HG02981 (cell line): ENCODE measurements around the gene TOX3.
A peak's percentile ranks its signal among the peaks of the same experiment; 100 is the strongest.

ENCODE experiments used
- ATAC-seq: cut with Tn5 transposase; IDR thresholded peaks from one replicate; pipeline ENCODE4 v1.9.1; 2021; ENCODE audit warnings: mild to moderate bottlenecking, moderate library complexity; ENCODE audit not compliant: unreplicated experiment

The TOX3 gene

GRCh38 chr16:52547004-52547833 is at the start of gene TOX3:
Gene TOX3 (minus strand): TSS chr16:52547143. CDS start chr16:52546723, 420 bp downstream.
- no peak for ATAC-seq

GRCh38 chr16:52592778-52593177 is 45.8 kb upstream of the TOX3 start:
- no peak for ATAC-seq

GRCh38 chr16:52591934-52592592 is 45.1 kb upstream of the TOX3 start:
- ATAC-seq, result no peak

GRCh38 chr16:52591471-52591870 is 44.5 kb upstream of the TOX3 start:
- ATAC-seq, result no peak

- ATAC-seq, result no peak
Observed at GRCh38 chr16:52586159-52586558, 39.2 kb upstream of the TOX3 start.

- no peak for ATAC-seq
Observed at GRCh38 chr16:52584354-52585320, 37.7 kb upstream of the TOX3 start.

GRCh38 chr16:52581530-52581929 is 34.6 kb upstream of the TOX3 start:
- no peak for ATAC-seq

- ATAC-seq, result no peak
Observed at GRCh38 chr16:52580488-52580887, 33.5 kb upstream of the TOX3 start.

GRCh38 chr16:52578829-52579498 is 32.0 kb upstream of the TOX3 start:
- no peak for ATAC-seq

GRCh38 chr16:52578007-52578828 is 31.3 kb upstream of the TOX3 start:
- ATAC-seq, result no peak

- no peak for ATAC-seq
Observed at GRCh38 chr16:52577130-52577706, 30.3 kb upstream of the TOX3 start.

GRCh38 chr16:52573365-52574299 is 26.7 kb upstream of the TOX3 start:
- ATAC-seq, result peak; percentile 96

- ATAC-seq, result no peak
Observed at GRCh38 chr16:52572656-52573055, 25.7 kb upstream of the TOX3 start.

- no peak for ATAC-seq
Observed at GRCh38 chr16:52570495-52571091, 23.6 kb upstream of the TOX3 start.

GRCh38 chr16:52569701-52570100 is 22.8 kb upstream of the TOX3 start:
- no peak for ATAC-seq

- ATAC-seq, result no peak
Observed at GRCh38 chr16:52568983-52569690, 22.2 kb upstream of the TOX3 start.

GRCh38 chr16:52568495-52568894 is 21.6 kb upstream of the TOX3 start:
- no peak for ATAC-seq
